Lower leg skin (tissue), 4 donors: ENCODE results near the gene EHBP1. TPM values are rescaled to one million over a fixed set of nuclear protein-coding genes. Genes with fewer than 3 reads are reported as not detected.

Source experiments
- DNase-seq, 2 donors: peaks; one replicate each; pipeline ENCODE4 v3.0.0-alpha.2; 2019; ENCODE audit warnings: low spot score in 2 of 2
- H3K4me3 ChIP-seq: fragments of 200-600 bp; sonication (generic); 2 replicates; pipeline ENCODE4 v1.5.1; 2017; ENCODE audit warnings: mild to moderate bottlenecking, low read depth; ENCODE audit not compliant: poor library complexity, severe bottlenecking
- CTCF ChIP-seq, 3 donors: fragments of 450-650 bp; IDR thresholded peaks; one replicate each; pipeline ENCODE4 v1.5.1; 2016; ENCODE audit warnings: antibody characterized with exemption in 3 of 3, mild to moderate bottlenecking in 3 of 3, moderate library complexity in 2 of 3
- POLR2A ChIP-seq, 2 donors: fragments of 450-650 bp; IDR thresholded peaks; one replicate each; pipeline ENCODE4 v1.6.1; 2016 to 2017; ENCODE audit warnings: antibody characterized with exemption in 2 of 2, mild to moderate bottlenecking in 1 of 2, moderate library complexity in 1 of 2
- WGBS, 2 donors: methylation state at CpG; one replicate each; pipeline ENCODE4 v1.1.5; 2018; 5-methylcytosine and 5-hydroxymethylcytosine counted together
- intact Hi-C: fragments of 100-400 bp; cut with DNase I; formaldehyde crosslinking; loops from one replicate; pipeline ENCODE4 v1.15.0; 2023; ENCODE audit warnings: low total_unique reads
- total RNA-seq, 4 donors: library from RNA; depleted of rRNA; stranded (reverse); fragments of >200 nt; gene quantifications; one replicate each; pipeline ENCODE4 v1.1.0, GENCODE V29; 2016

EHBP1 gene
- total RNA-seq, 4 donors from 2014 or later, result 33.8 to 67.8 (median 51.2) TPM

GRCh38 chr2:62941413-62941812 is 235.9 kb downstream of the EHBP1 start:
- H3K4me3 ChIP-seq, result no peak overlapping the region
- 82 to 83% methylated on average over 2 of the region's 2 CpGs for WGBS, 2 donors
- intact Hi-C loops, result no loop called here
- no peak for DNase-seq
- TF ChIP-seq CTCF (IDR thresholded peaks at IDR 0.05) (no peak), POLR2A (IDR thresholded peaks at IDR 0.05) (no peak)

GRCh38 chr2:62944362-62944761 is 238.8 kb downstream of the EHBP1 start:
- no peak for DNase-seq
- no peak overlapping the region for H3K4me3 ChIP-seq
- intact Hi-C loops, result no loop called here
- 98 to 99% methylated on average over 2 of the region's 2 CpGs for WGBS, 2 donors
- TF ChIP-seq POLR2A (IDR thresholded peaks at IDR 0.05) (no peak), CTCF (IDR thresholded peaks at IDR 0.05) (no peak)

GRCh38 chr2:62947403-62947802 is 241.9 kb downstream of the EHBP1 start:
- DNase-seq, result no peak
- WGBS, 2 donors, result 47 to 63% methylated on average over 1 of the region's 1 CpG
- H3K4me3 ChIP-seq, result no peak overlapping the region
- TF ChIP-seq POLR2A (IDR thresholded peaks at IDR 0.05), result no peak
- TF ChIP-seq CTCF (IDR thresholded peaks at IDR 0.05), result no peak
- intact Hi-C loops, result no loop called here

- DNase-seq, result no peak
- 81 to 82% methylated on average over 2 of the region's 2 CpGs for WGBS, 2 donors
- intact Hi-C loops, result no loop called here
- TF ChIP-seq POLR2A (IDR thresholded peaks at IDR 0.05) (no peak), CTCF (IDR thresholded peaks at IDR 0.05) (no peak)
- no peak overlapping the region for H3K4me3 ChIP-seq
Measured at GRCh38 chr2:62956651-62957050, 251.1 kb downstream of the EHBP1 start.

GRCh38 chr2:62958206-62958605 is 252.7 kb downstream of the EHBP1 start:
- no peak overlapping the region for H3K4me3 ChIP-seq
- intact Hi-C loops, result no loop called here
- DNase-seq, result no peak
- WGBS, 2 donors, result 97% methylated on average over 3 of the region's 3 CpGs
- TF ChIP-seq CTCF (IDR thresholded peaks at IDR 0.05), result no peak
- TF ChIP-seq POLR2A (IDR thresholded peaks at IDR 0.05), result no peak

GRCh38 chr2:62964050-62964449 is 258.5 kb downstream of the EHBP1 start:
- H3K4me3 ChIP-seq, result no peak overlapping the region
- WGBS, 2 donors, result 86 to 98% methylated on average over 2 of the region's 2 CpGs
- intact Hi-C loops, result no loop called here
- TF ChIP-seq POLR2A (IDR thresholded peaks at IDR 0.05), result no peak
- no peak for TF ChIP-seq CTCF (IDR thresholded peaks at IDR 0.05)
- DNase-seq, result no peak
